ENCODE results near the gene HIGD1B. TPM values are rescaled to one million over a fixed set of nuclear protein-coding genes. Genes with fewer than 3 reads are reported as not detected.

HIGD1B gene
- total and polyA plus RNA-seq, 2 of the 4 experiments (the other 2 are of a cell fraction) = not detected

DNA sequence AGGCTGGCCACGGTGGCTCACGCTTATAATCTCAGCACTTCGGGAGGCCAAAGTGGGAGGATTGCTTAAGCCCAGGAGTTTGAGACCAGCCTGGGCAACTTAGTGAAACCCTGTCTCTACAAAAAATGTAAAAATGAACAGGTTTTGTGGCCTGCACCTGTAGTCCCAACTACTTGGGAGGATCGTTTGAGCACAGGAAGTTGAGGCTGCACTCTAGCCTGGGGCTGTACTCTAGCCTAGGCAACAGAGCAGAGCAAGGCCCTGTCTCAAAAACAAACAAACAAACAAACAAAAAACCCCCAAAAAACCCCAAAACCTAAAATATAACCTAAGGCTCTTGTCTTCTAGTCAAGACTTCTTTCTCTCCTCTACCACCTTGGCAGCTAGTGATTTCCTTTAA, 7.4 kb upstream of the HIGD1B start:
- H4K20me1 ChIP-seq (ENCODE audit: insufficient read depth, low read length) = no peaks in the 10 kb centered on the region
- H4K8ac ChIP-seq (ENCODE audit: low read depth in 2 of 2, low read length in 2 of 2) = no peak overlapping the region
- no peak overlapping the region for H2AFZ ChIP-seq (replicated peaks; ENCODE audit: low read length, poor library complexity)
- no peak overlapping the region for H2BK15ac ChIP-seq (ENCODE audit: low read depth, low read length)
- no peak overlapping the region for H2BK5ac ChIP-seq (ENCODE audit: low read depth, low read length, poor library complexity, severe bottlenecking)
- H2BK20ac ChIP-seq (ENCODE audit: low read depth, low read length) = no peak overlapping the region
- H3K4me3 ChIP-seq (ENCODE audit: insufficient read depth, low read depth, low read length) = no peak overlapping the region
- peaks cover 4% of the 10 kb centered on the region; the same call in 1 of the 2 replicates for H3K9me1 ChIP-seq (ENCODE audit: insufficient read depth, low read length)
- H3K14ac ChIP-seq (replicated peaks; ENCODE audit: low read depth, low read length) = no peak overlapping the region
- no peaks in the 10 kb centered on the region for H3K27me3 ChIP-seq (ENCODE audit: control insufficient read depth, insufficient read depth, low read length)
- CTCF ChIA-PET = no interaction called here
- H2AK5ac ChIP-seq (ENCODE audit: low read depth, low read length) = no peak overlapping the region
- H4K5ac ChIP-seq (ENCODE audit: low read depth, low read length) = no peak overlapping the region
- H3K4ac ChIP-seq (ENCODE audit: low read depth, low read length) = no peak overlapping the region
- H3K23ac ChIP-seq (ENCODE audit: low read depth, low read length) = no peak overlapping the region
- no peaks in the 10 kb centered on the region for H3K79me1 ChIP-seq (ENCODE audit: low read depth in 1 of 2, low read length in 2 of 2)
- no peak overlapping the region for H2BK120ac ChIP-seq (ENCODE audit: low read depth, low read length)
- no peaks in the 10 kb centered on the region for H3K36me3 ChIP-seq (ENCODE audit: control insufficient read depth, insufficient read depth, low read length)
- no CpG with 5 or more reads among the region's 4 CpGs for whole genome bisulfite sequencing, 2 experiments (ENCODE audit: extremely low coverage in 2 of 2, insufficient read length in 1 of 2)
- ATAC-seq (ENCODE audit: low read depth) (no peak), DNase-seq (no peak)
- in situ Hi-C loops (cut with MboI; ENCODE audit: low sequenced_read_pairs) (no loop called here), intact Hi-C loops (cut with micrococcal nuclease) (no loop called here), dilution Hi-C loops (cut with HindIII; ENCODE audit: low sequenced_read_pairs, unreplicated experiment) (no loop called here)
- no peak overlapping the region; the same call in 1 of the 2 replicates for H3K56ac ChIP-seq (ENCODE audit: extremely low read depth, insufficient read depth, low read length)
- no peaks in the 10 kb centered on the region for H3K9me3 ChIP-seq (ENCODE audit: control insufficient read depth, insufficient read depth, low read length)
- TF ChIP-seq CTCF (conservative IDR thresholded peaks at IDR 0.05; ENCODE audit: low read depth, low read length) (no peak), RFX5 (IDR thresholded peaks at IDR 0.05; ENCODE audit: low read depth, low read length) (no peak), RCOR1 (IDR thresholded peaks at IDR 0.05; ENCODE audit: insufficient replicate concordance, low read length) (no peak), BHLHE40 (IDR thresholded peaks at IDR 0.05; ENCODE audit: low read depth, low read length) (no peak), ELK1 (IDR thresholded peaks at IDR 0.05; ENCODE audit: borderline replicate concordance, low read depth, low read length) (no peak), CEBPB (IDR thresholded peaks at IDR 0.05; ENCODE audit: low read depth, low read length) (no peak), RAD21 (IDR thresholded peaks at IDR 0.05; ENCODE audit: low read length) (no peak), POLR2A (IDR thresholded peaks at IDR 0.05; ENCODE audit: low read depth, low read length) (no peak)
- no peak overlapping the region for H3K27ac ChIP-seq (ENCODE audit: insufficient read depth, low read length)
- BruUV-seq (replicated peaks) = no TSS peak
- no peak overlapping the region for H4K91ac ChIP-seq (ENCODE audit: insufficient read depth, low read depth, low read length)
- H3K9ac ChIP-seq (ENCODE audit: low read depth, low read length) = no peak overlapping the region
- H3K18ac ChIP-seq (ENCODE audit: low read depth, low read length) = no peak overlapping the region
- H3K4me1 ChIP-seq (ENCODE audit: control insufficient read depth, insufficient read depth, low read length) = peaks cover 12% of the 10 kb centered on the region
- no peak overlapping the region for H3K4me2 ChIP-seq (ENCODE audit: low read depth, low read length)
- POLR2A ChIA-PET (ENCODE audit: unreplicated experiment) = no interaction called here
- no peak overlapping the region for H2AK9ac ChIP-seq (replicated peaks; ENCODE audit: low read depth, low read length, poor library complexity)

All from IMR-90 (cell line).